PC-3 (cell line): ENCODE data around the gene PIK3R5. TPM values are rescaled to one million over a fixed set of nuclear protein-coding genes. Genes with fewer than 3 reads are reported as not detected.

Source experiments
- ATAC-seq: fragments of 200-7000 bp; cut with Tn5 transposase; 2 replicates; pipeline ENCODE4 v1.9.1; 2020; ENCODE audit warnings: mild to moderate bottlenecking, moderate library complexity
- BruUV-seq: library from RNA; stranded (reverse); fragments of 400-500 nt; replicated peaks from 2 replicates; lab custom pipeline; 2021; lab: Mats Ljungman, UMichigan
- CTCF ChIA-PET: fragments of 300-600 bp; sonication (Branson Sonifier 250); formaldehyde crosslinking; loops from one replicate; lab custom pipeline; 2022; ENCODE audit warnings: antibody characterized with exemption; lab: Charles Lee
- POLR2A ChIA-PET: fragments of 300-600 bp; sonication (Branson Sonifier 250); formaldehyde crosslinking; loops from one replicate; lab custom pipeline; 2022; ENCODE audit warnings: antibody characterized with exemption; ENCODE audit not compliant: unreplicated experiment; lab: Charles Lee
- DNase-seq: peaks from one replicate; pipeline ENCODE4 v3.0.0-alpha.2; 2015
- H2AFZ ChIP-seq: fragments of 300-600 bp; sonication (generic); 2 replicates; pipeline ENCODE4 v1.6.0; 2016; ENCODE audit warnings: antibody characterized with exemption, low read length
- H3F3A ChIP-seq: fragments of 300-600 bp; sonication (generic); one replicate; pipeline ENCODE4 v1.6.0; 2017; ENCODE audit warnings: antibody characterized with exemption, low read length, control low read depth, mild to moderate bottlenecking; ENCODE audit not compliant: unreplicated experiment
- H3K27ac ChIP-seq: fragments of 300-600 bp; sonication (generic); 2 replicates; pipeline ENCODE4 v1.5.1; 2016; ENCODE audit warnings: mild to moderate bottlenecking, low read length
- H3K27me3 ChIP-seq: fragments of 300-600 bp; sonication (generic); 2 replicates; pipeline ENCODE4 v1.6.1; 2016; ENCODE audit warnings: low read length, mixed read lengths
- H3K36me3 ChIP-seq: fragments of 300-600 bp; sonication (generic); 2 replicates; pipeline ENCODE4 v1.6.1; 2016; ENCODE audit warnings: low read depth, mixed run types, low read length, mixed read lengths
- H3K4me1 ChIP-seq: fragments of 300-600 bp; sonication (generic); 2 replicates; pipeline ENCODE4 v1.5.1; 2016; ENCODE audit warnings: low read length; ENCODE audit not compliant: insufficient read depth
- H3K4me2 ChIP-seq: fragments of 300-600 bp; sonication (generic); 2 replicates; pipeline ENCODE4 v1.6.0; 2016; ENCODE audit warnings: low read length
- H3K4me3 ChIP-seq: fragments of 300-600 bp; sonication (generic); 2 replicates; pipeline ENCODE4 v1.5.1; 2016; ENCODE audit warnings: mild to moderate bottlenecking, low read length, mixed read lengths
- H3K79me2 ChIP-seq: fragments of 300-600 bp; sonication (generic); 2 replicates; pipeline ENCODE4 v1.6.1; 2017; ENCODE audit warnings: low read length, mixed read lengths
- H3K9ac ChIP-seq: fragments of 300-600 bp; sonication (generic); 2 replicates; pipeline ENCODE4 v1.6.0; 2016; ENCODE audit warnings: mild to moderate bottlenecking, low read length
- H3K9me2 ChIP-seq: fragments of 300-600 bp; sonication (generic); replicated peaks from 2 replicates; pipeline ENCODE4 v1.6.1; 2016; ENCODE audit warnings: mixed run types, low read length, mixed read lengths
- H3K9me3 ChIP-seq: fragments of 300-600 bp; sonication (generic); 2 replicates; pipeline ENCODE4 v1.6.1; 2016; ENCODE audit warnings: low read length, mixed read lengths
- H4K20me1 ChIP-seq: fragments of 300-600 bp; sonication (generic); 2 replicates; pipeline ENCODE4 v1.6.1; 2016; ENCODE audit warnings: low read length, mixed read lengths
- EZH2 ChIP-seq: fragments of 300-600 bp; sonication (generic); IDR thresholded peaks from one replicate; pipeline ENCODE4 v1.6.1; 2017; ENCODE audit warnings: antibody characterized with exemption, mild to moderate bottlenecking, low read length; ENCODE audit not compliant: unreplicated experiment
- EZH2phosphoT487 ChIP-seq: fragments of 300-600 bp; sonication (generic); IDR thresholded peaks from 2 replicates; pipeline ENCODE4 v1.6.1; 2018; ENCODE audit warnings: mild to moderate bottlenecking, antibody characterized with exemption, low read length, borderline replicate concordance
- intact Hi-C: fragments of 100-400 bp; cut with micrococcal nuclease; formaldehyde crosslinking; loops from 2 replicates; pipeline ENCODE4 v1.9.0; 2023
- total RNA-seq: library from RNA; depleted of rRNA; stranded (reverse); fragments of >200 nt; gene quantifications from 2 replicates; pipeline ENCODE4 v1.2.3, GENCODE V29; 2014
- TF ChIP-seq, protein P1 (sequence below): fragments of 300-600 bp; sonication (generic); conservative IDR thresholded peaks from 2 replicates; pipeline ENCODE4 v1.5.1; 2017; ENCODE audit warnings: antibody characterized with exemption, low read depth, mild to moderate bottlenecking, low read length

PIK3R5 gene
- total RNA-seq, 1 experiment from 2014 or later: not detected

- Histone ChIP-seq H3K4me3 (no peak overlapping the region), H3K27ac (no peak overlapping the region), H3K4me1 (no peaks in the 10 kb centered on the region), H3K9ac (no peak overlapping the region), H2AFZ (no peak overlapping the region), H3K9me3 (no peaks in the 10 kb centered on the region), H3K79me2 (no peaks in the 10 kb centered on the region), H4K20me1 (no peaks in the 10 kb centered on the region), H3K4me2 (no peak overlapping the region), H3K9me2 (no peaks in the 10 kb centered on the region), H3K36me3 (no peaks in the 10 kb centered on the region), H3F3A (no peaks in the 10 kb centered on the region), H3K27me3 (0 out of 2 replicates have a peak, but pooled peaks cover 6% of the 10 kb centered on the region)
- BruUV-seq: no TSS peak
- TF ChIP-seq, protein P1, sequence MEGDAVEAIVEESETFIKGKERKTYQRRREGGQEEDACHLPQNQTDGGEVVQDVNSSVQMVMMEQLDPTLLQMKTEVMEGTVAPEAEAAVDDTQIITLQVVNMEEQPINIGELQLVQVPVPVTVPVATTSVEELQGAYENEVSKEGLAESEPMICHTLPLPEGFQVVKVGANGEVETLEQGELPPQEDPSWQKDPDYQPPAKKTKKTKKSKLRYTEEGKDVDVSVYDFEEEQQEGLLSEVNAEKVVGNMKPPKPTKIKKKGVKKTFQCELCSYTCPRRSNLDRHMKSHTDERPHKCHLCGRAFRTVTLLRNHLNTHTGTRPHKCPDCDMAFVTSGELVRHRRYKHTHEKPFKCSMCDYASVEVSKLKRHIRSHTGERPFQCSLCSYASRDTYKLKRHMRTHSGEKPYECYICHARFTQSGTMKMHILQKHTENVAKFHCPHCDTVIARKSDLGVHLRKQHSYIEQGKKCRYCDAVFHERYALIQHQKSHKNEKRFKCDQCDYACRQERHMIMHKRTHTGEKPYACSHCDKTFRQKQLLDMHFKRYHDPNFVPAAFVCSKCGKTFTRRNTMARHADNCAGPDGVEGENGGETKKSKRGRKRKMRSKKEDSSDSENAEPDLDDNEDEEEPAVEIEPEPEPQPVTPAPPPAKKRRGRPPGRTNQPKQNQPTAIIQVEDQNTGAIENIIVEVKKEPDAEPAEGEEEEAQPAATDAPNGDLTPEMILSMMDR: no peak
- TF ChIP-seq EZH2phosphoT487: no peak
- no peak for TF ChIP-seq EZH2
- DNase-seq: peak; percentile 35
- no peak for ATAC-seq
- ChIA-PET POLR2A (no interaction called here), CTCF (no interaction called here)
- intact Hi-C loops: no loop called here
Measured at GRCh38 chr17:8846768-8847211, 118.7 kb downstream of the PIK3R5 start.

GRCh38 chr17:8844229-8845218, 121.0 kb downstream of the PIK3R5 start:
- no peaks in the 10 kb centered on the region for H3F3A ChIP-seq
- H3K27me3 ChIP-seq: peaks cover 11% of the 10 kb centered on the region; the same call in 1 of the 2 replicates
- H3K9ac ChIP-seq: no peak overlapping the region
- no peaks in the 10 kb centered on the region for H3K9me3 ChIP-seq
- H3K4me1 ChIP-seq: no peaks in the 10 kb centered on the region
- intact Hi-C loops: no loop called here
- ATAC-seq (no peak), DNase-seq (no peak)
- H3K4me2 ChIP-seq: no peak overlapping the region
- no peaks in the 10 kb centered on the region for H3K36me3 ChIP-seq
- H3K4me3 ChIP-seq: no peak overlapping the region
- ChIA-PET POLR2A (no interaction called here), CTCF (no interaction called here)
- H3K9me2 ChIP-seq: no peaks in the 10 kb centered on the region
- TF ChIP-seq, protein P1: no peak
- TF ChIP-seq EZH2 (no peak), EZH2phosphoT487 (no peak)
- no peak overlapping the region for H3K27ac ChIP-seq
- no TSS peak for BruUV-seq
- no peaks in the 10 kb centered on the region for H3K79me2 ChIP-seq
- no peaks in the 10 kb centered on the region for H4K20me1 ChIP-seq
- no peak overlapping the region for H2AFZ ChIP-seq

GRCh38 chr17:8843344-8843743, 122.2 kb downstream of the PIK3R5 start:
- H3K27me3 ChIP-seq: peaks cover 11% of the 10 kb centered on the region; the same call in 1 of the 2 replicates
- H4K20me1 ChIP-seq: no peaks in the 10 kb centered on the region
- intact Hi-C loops: no loop called here
- TF ChIP-seq EZH2 (no peak), EZH2phosphoT487 (no peak)
- TF ChIP-seq, protein P1: no peak
- H3F3A ChIP-seq: no peaks in the 10 kb centered on the region
- no peaks in the 10 kb centered on the region for H3K36me3 ChIP-seq
- H3K9me3 ChIP-seq: no peaks in the 10 kb centered on the region
- H3K9me2 ChIP-seq: no peaks in the 10 kb centered on the region
- no peak overlapping the region for H3K4me2 ChIP-seq
- H3K4me1 ChIP-seq: no peaks in the 10 kb centered on the region
- CTCF ChIA-PET: interaction anchor here (0.6 kb wide), 1 partner anchor 75 kb away, joined by 3 read pairs; no protein-coding TSS in a partner anchor
- no peaks in the 10 kb centered on the region for H3K79me2 ChIP-seq
- ATAC-seq (no peak), DNase-seq (no peak)
- no peak overlapping the region for H3K27ac ChIP-seq
- H3K9ac ChIP-seq: no peak overlapping the region
- no peak overlapping the region for H2AFZ ChIP-seq
- POLR2A ChIA-PET: no interaction called here
- BruUV-seq: no TSS peak
- no peak overlapping the region for H3K4me3 ChIP-seq
